HG03135 (cell line): ENCODE measurements around the gene GPR153.

Experiments
- ATAC-seq: cut with Tn5 transposase; IDR thresholded peaks from one replicate; pipeline ENCODE4 v1.9.1; 2021; ENCODE audit warnings: mild to moderate bottlenecking, moderate library complexity; ENCODE audit not compliant: unreplicated experiment

Gene GPR153

GRCh38 chr1:6287431-6287886 is 26.6 kb upstream of the GPR153 start:
- no peak for ATAC-seq

DNA sequence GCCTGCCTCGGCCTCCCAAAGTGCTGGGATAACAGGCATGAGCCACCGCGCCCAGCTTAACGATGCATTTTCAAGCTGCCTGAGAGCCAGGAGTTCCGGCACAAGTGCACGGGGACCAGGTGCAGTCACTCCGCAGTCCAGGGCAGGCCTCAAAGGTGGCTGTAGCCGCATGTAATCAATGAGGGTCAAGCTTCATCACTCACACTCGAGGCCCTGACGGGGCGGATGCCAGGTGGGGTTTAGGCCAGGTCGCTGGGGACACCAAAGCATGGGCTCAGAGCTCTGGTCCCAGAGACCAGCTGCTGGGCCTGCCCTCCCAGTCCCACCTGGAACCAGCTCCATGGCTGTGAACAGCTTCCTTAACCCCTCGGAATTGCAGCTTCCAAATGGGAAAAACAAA is 26.1 kb upstream of the GPR153 start:
- ATAC-seq: no peak

DNA sequence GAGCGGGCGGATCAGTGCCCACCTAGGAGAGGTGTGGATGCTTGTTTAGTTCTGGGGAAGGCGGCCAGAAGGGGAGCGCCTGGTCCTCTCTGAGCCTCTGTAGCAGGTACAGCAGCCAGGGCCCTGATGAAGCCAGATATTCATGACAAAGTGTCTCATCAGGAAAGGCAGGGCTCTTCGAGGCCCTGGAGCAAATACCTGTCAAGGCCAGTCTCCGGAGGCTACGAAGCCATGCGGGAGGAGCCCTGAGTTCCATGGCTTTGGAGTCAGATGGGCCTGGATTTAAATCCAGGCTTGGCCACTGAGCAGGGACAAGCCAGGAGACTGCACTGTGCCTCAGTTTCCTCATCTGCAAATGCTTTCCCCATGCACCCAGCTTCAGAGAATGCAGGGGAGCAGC is 25.4 kb upstream of the GPR153 start:
- ATAC-seq: no peak

- ATAC-seq: no peak
These were observed 24.4 kb upstream of the GPR153 start for GRCh38 chr1:6285336-6285735.

DNA sequence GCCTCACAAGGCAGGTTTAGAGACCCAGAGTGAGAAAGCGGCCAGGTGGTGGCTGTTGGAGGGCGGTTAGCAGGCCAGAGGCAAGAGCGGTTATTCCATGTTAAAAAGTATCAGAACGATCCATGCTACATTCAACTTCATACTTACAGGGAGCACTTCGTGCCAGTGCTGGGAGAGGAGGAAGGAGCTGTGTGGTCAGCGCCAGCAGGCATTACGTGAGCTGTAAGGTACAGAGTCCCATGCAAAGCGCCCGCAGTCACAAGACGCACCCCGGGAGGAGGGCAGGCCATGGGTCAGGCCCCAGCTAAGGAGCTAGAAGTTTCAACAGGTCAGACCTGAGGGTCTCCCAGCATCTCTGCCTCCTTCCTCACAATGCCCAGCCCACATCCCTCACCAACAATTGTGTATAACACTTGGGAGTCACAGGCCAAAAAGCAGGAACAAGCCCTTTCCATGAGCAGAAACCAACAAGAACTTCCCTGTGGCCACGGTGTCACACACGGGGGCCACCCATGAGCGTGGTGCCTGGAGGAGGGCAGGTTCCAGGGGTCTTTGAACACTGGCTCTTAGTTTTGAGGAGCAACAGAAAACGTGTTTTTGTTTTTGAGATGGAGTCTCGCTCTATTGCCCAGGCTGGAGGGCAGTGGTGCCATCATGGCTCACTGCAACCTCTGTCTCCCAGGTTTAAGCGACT is 21.8 kb upstream of the GPR153 start:
- ATAC-seq: no peak

- ATAC-seq: no peak
These were observed 20.9 kb upstream of the GPR153 start for GRCh38 chr1:6281511-6282402.

GRCh38 chr1:6280761-6281451 is 20.0 kb upstream of the GPR153 start:
- no peak for ATAC-seq

- no peak for ATAC-seq
These were observed 18.9 kb upstream of the GPR153 start for GRCh38 chr1:6279613-6280383.

DNA sequence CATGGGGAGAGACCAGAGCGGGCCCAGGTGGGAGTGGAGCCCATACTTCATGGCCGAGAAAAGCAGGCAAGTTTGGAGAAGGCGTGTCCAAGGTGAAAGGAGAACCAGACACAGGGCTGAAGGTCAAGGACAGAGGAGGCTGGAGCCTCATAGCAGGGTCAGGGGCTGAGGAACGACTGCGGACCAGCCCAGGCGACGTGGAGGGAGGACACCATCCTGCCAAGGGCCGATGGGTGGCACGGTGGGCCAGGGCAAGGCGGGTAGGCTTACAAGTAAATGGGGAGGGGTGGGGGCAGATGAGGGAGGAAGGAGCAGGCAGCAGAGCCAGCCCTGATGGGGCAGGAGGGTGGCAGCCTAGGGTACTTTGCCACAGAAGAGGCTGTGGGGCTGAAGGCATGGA is 18.2 kb upstream of the GPR153 start:
- no peak for ATAC-seq

- no peak for ATAC-seq
These were observed 17.4 kb upstream of the GPR153 start for GRCh38 chr1:6278263-6278662.

- ATAC-seq: no peak
These were observed 16.1 kb upstream of the GPR153 start for GRCh38 chr1:6276811-6277555.

DNA sequence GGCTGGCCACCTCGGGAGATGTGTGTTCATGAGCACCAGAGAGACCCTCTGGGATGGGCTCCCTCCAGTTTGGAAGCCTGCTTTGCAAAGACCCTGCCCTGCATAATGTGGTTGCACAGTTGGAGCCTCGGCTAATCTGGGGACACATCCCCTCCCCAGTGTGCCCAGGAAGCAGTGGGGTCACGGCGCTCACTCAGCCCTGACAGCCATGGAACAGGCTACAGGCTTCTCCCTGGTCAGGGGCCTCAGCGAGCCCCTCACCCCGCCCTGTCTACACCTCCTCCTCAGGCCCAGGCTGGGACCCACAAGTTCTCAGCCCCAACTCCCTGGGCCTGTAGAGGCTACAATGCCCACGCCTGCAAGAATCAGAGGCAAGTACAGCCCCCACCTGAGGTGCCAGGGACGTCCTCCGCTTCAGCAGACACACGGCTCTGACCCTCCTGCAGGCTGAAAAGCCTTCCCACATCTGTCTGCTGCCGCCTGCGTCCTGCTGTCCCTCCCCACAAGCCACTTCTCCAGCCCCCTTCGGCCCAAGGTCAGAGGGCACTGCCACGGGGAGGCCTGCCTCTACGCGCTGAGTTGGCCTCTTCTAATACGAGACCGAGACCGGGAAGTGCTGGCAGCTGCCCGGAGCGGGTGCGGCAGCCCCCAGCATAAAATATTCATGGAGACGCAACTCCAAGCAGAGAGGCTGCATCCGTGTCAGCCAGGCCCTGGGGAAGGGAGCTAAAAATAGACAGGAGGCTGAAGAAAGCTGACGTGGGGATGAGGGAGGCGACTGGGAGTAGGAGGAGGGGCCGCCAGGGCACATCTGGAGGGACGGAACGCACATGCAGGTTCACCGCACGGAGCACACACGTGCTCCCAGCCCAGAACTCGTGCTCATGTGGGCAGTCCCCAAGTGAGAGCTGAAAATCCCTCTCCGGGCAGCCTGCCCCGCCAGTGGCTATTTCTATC is 15.2 kb upstream of the GPR153 start:
- no peak for ATAC-seq

DNA sequence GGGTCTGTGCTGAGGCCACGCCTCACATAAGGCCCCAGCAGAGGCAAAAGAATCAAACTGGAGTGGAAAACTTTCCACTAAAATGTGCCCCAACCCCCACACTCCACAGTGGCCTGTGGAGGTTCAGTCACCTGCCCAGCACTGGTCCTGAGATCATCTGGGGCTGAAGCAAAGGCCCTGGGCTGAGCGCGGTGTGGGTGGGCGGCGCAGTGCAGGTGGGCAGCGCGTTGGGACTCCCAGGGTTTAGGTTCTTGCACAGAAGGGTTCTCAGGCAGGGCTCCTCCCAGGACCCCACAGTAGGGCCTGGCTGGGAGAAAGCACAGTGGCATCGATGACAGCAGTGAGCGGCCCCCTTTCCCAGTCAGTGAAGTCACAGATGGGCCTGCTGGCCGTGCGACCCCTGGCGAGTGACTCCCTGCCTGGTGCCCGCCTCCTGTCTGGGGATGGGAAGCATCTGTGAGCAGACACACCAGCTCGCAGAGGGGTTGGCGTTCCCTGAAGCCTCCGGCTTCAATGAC is 13.8 kb upstream of the GPR153 start:
- ATAC-seq: no peak

DNA sequence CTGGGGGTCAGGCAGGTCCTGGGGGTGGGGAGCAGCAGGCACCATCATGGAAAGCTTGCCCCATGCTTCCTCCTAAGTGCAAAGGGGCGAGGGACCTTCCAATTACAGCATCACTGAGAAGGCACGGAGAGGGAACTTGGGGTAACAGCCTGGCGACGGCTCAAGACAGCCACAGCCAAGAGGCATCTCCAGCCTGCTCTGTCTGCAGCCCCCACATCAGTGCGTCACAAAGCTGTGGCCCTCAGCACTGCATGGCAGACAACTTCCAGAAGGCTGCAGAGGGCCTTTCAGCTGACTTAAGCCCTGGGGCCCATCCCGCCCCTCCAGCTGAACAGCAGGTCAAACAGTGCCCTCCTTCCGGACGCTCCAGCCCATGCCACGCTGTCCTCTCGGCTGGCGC is 13.2 kb upstream of the GPR153 start:
- no peak for ATAC-seq

DNA sequence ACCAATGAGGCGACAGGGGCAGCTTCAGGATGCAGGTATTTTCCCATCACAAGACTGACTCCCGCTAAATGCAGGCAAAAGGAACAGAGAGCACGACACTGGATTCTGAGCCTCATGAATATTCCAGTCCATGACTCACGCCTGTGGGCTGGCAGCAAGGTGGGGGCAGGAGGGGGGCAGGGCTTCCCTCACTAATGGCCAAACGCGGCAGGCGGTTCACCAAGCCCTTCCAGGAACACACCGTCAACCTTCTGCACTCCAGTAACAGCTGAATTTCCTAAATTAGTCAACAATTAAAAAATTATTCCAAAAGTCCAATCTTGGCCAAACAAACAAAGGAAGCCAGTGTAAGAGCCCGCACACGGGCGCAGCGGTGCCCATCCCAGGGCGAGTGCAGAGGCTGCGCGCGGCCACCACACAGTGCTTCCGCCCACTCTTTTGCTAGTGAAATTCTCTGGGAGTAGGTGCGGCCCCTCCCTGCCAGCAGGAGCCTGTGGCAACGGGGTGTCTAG is 12.5 kb upstream of the GPR153 start:
- ATAC-seq: no peak

DNA sequence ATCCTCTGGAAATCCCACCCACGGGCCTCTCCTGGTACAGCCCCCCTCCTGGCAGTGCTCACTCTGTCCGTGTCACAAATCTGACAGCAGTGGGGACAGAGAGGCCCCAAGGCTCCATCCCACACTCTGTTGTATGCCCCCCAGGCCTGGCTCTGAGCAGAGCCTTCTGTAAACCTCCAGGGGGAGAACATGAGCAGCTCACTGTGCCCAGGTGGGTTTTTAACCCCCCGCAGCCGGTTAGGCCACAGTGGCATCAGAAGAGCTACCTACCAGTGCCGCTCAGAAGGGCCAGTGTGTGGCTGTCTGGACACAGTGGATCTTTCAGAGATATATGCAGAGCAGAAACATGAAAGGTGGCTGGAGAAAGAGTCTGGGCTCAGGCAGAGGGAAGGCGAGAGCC is 12.0 kb upstream of the GPR153 start:
- ATAC-seq: no peak

- ATAC-seq: no peak
These were observed 11.6 kb upstream of the GPR153 start for GRCh38 chr1:6272452-6272851.

DNA sequence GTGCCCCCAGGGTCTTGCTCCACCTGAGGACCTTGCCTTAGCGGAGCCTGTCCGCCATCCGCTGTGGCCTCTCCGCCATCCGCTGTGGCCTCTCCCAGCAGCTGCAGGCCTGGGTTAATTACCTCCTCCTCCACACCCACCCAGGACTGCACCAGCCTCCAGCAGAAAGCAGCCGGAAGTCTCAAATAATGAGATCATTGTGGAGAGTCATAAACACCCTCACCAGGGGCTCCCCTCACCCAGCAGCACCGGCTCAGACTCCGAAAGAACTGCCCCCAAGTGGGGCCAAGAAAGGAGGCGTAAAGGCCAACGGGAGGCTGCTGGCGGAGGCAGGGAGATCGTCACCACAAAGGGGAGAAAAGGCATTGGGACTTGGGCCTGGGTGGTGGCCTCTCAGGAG is 10.7 kb upstream of the GPR153 start:
- no peak for ATAC-seq

DNA sequence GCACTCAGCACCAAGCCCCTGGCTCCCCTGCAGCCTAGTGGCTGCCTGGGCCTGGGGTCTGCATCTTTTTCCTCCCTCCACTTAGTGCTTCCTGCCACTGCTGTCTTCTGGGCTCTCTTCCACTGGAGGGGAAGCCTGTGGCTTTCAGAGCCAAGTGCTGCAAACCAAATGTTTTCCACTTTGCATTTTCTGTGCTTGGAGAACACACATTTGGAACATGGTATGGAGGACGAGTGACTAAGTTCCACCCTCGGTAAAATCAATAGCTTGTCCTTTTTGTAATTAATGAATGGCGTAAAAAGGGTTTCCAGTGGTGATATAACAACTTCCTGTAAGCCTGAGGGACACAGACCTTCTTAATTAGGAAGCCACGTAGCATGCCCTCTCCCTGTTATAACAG is 10.1 kb upstream of the GPR153 start:
- no peak for ATAC-seq
